ENCODE measurements around the gene CNNM2.

GRCh38 chr10:102985811-102986210 lies 67.7 kb downstream of the CNNM2 start:
- TF ChIP-seq EZH2 (IDR thresholded peaks at IDR 0.05) = no peak
- TF ChIP-seq POLR2A (IDR thresholded peaks at IDR 0.05; ENCODE audit: borderline replicate concordance, extremely low read depth, insufficient read depth, insufficient read length) = no peak
- TF ChIP-seq YY1 (IDR thresholded peaks at IDR 0.05; ENCODE audit: extremely low read depth, insufficient replicate concordance, low read depth, low read length) = no peak
- TF ChIP-seq EGR1 (IDR thresholded peaks at IDR 0.05; ENCODE audit: low read depth) = no peak
- TF ChIP-seq CTCF (IDR thresholded peaks at IDR 0.05 in 2 of 3, conservative IDR thresholded peaks at IDR 0.05 in 1 of 3; ENCODE audit: borderline replicate concordance in 1 of 3, insufficient read depth in 1 of 3, low read depth in 2 of 3, low read length in 2 of 3) = no peak
- no peak for TF ChIP-seq EZH2phosphoT487 (IDR thresholded peaks at IDR 0.05; ENCODE audit: borderline replicate concordance)
- TF ChIP-seq ELF1 (IDR thresholded peaks at IDR 0.05; ENCODE audit: borderline replicate concordance, low read depth) = no peak
- no peak for TF ChIP-seq POLR2AphosphoS5 (IDR thresholded peaks at IDR 0.05; ENCODE audit: low read depth, low read length)
- no peak for TF ChIP-seq CEBPB (IDR thresholded peaks at IDR 0.05; ENCODE audit: low read depth)
- TF ChIP-seq RAD21 (IDR thresholded peaks at IDR 0.05; ENCODE audit: low read depth) = no peak
- no peak for TF ChIP-seq ZNF274 (IDR thresholded peaks at IDR 0.05; ENCODE audit: low read depth, low read length)
